RPMI7951 (cell line): Measurements from ENCODE around the gene TMEM176A. TPM values are rescaled to one million over a fixed set of nuclear protein-coding genes. Genes with fewer than 3 reads are reported as not detected.
"Not testable (repeated sequence)": the region's sequence is repeated elsewhere in the genome, so short reads cannot be mapped to it uniquely, and the experiment has no call there.

ENCODE experiments used
- DNase-seq: peaks from one replicate; pipeline ENCODE4 v3.0.0-alpha.2; 2012; ENCODE audit warnings: low read depth
- total RNA-seq: library from RNA; depleted of rRNA; stranded (reverse); fragments of >200 nt; shearing (Covaris generic); gene quantifications from 2 replicates; pipeline ENCODE4 v1.2.3, GENCODE V29; 2014; rRNA removed

TMEM176A gene
- not detected in 2 replicates for total RNA-seq

DNA sequence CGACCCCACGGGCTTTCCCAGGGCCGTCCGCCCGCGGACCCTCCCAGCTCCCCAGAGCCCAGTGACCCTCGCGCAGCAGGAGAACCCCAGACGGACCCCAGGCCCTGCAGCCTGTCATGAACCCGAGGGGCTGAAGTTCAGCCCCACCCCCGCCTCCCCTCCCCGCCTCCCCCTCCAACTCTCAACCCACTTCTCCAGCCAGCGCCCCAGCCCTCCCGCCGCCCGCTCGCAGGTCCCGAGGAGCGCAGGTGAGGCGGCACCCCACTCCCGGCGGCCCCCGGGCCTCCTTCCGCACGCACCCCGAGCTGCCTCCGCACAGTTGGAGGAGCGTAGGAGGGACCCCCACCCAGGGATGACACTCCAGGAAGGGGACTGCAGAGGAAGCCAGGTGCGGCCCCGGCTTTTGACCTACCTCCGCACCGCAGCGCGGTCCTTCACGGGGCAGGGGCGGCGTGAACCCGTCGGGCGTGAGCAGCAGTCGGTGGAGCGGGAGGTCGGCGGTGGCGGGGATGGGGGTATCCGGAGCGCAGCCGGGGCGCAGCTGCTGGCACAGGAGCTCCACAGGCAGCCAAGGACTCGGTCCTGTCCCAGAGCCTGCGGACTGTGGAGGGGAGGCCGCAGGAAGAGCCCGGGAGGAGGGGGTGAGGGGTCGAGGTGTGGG, at the start of gene TMEM176A:
TSS of gene TMEM176A (plus strand) at position 189 of the 661 bp plus-strand sequence. CDS start 782 bp downstream, outside the sequence.
- no peak for DNase-seq

DNA sequence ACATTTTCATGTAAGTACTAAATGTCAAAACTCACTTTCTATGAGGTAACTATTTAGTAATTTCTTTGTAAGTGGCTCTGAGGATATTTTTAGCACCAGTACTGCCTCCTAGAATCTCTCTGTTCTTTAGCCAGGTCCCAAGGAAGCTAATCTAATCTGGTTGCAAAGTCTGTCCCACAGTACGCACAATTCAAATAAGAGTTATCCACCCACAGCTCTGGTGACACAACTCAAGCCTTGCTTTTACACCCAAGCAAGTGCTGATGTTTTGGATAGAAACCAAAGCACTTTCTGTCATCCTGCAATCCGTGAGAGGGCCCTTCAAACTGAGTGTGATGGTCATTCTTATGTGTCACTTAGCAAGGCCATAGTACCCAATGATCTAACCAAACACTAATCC, 48.9 kb upstream of the TMEM176A start:
- no peak for DNase-seq

DNA sequence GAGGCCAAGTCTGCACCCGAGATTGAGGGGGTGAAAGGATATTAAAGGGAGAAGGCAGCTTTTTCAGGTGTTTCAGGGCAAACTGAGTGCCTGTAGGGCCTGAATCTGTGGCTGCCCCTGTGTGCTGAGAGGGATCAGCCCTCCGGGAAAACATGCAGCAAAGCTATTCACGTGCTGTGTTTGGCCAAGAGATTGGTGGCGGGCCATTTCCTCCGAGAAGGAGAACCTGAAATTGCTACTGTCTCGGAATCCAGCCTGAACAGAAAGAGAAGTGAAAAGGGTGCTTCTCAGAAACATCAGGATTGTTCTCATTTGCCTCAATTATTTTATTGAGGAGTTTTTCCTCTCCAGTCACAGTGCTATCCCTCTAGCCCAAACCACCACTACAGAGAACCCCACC, 47.3 kb upstream of the TMEM176A start:
- DNase-seq = no peak

DNA sequence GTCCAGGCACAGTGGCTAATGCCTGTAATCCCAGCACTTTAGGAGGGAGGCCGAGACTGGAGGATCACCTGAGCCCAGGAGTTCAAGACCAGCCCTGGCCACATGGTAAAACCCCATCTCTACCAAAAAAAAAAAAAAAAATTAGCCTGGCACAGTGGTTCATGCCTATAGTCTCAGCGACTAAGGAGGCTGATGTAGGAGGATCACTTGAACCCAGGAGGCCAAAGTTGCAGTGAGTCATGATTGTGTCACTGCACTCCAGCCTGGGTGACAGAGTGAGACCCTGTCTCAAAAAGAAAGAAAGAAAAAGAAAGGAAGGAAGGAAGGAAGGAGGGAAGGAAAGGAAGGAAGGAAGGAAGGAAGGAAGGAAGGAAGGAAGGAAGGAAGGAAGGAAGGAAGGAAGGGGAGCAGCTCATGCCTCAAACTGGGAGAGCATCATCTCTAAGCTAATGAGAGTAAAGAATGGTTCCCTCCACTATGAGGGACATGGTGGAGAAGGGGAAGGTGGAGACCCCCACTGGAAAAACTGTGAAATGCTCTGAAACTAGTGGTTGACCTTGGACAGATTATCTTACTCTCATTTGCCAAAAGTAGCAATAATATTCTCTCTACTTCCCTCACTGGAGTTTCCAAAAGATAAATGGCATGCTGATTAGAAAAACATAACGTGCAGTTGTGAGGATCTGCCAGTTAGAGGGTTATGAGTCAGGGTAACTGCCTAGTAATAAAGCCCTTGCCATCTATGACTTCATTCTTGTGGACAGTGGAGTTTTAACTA, 46.6 kb upstream of the TMEM176A start:
- peak; percentile 11 for DNase-seq

GRCh38 chr7:150754951-150755350, 45.6 kb upstream of the TMEM176A start:
- DNase-seq = no peak

DNA sequence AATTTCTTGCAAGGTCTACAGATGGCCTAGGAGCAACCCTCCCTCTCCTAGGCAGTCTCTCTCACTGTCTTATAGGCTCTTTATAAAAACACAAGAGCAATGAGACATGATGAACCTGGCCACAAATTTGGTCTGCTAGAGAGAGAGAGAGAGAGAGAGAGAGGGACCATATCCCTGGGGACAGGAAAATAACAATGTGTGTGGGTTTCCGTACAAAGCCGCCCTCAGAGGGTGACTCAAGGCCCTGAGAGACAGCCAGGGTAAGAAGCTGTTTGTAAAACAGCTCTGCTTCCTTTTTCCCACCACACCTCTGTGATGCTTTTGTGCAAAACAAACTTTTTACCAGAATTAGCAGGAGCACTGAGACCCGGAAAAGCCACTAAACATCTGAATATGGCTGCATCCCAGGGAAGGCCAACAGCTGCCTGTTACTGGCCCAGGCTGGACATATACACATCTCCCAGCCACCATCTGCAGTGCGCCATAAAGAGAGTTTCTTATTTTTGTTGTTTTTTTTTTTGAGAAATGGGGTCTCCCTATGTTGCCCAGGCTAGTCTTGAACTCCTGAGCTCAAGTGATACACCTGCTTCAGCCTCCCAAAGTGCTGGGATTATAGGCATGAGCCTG, 45.0 kb upstream of the TMEM176A start:
- DNase-seq = peak; percentile 13

DNA sequence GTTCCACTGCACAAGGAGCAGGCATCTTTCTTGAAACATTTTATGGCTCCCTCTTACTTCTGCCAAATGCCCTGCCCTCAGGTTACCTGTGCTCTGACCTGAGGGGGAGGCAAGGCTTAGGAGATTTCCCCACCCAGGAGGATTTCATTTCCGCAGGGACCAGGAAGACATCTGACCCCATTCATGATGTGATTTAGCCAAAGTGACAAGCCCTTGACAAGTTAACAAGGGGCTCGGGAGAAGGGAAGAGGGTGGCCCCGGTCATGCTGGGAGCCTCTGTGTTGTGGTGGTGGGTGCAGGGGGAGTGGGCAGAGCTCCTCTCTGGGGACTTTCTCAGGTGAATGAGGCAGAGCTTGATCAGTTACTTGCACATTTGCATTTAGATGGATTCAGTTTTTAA, 44.4 kb upstream of the TMEM176A start:
- no peak for DNase-seq

GRCh38 chr7:150756858-150757257, 43.7 kb upstream of the TMEM176A start:
- peak; percentile 13 for DNase-seq

- no peak for DNase-seq
Measured at GRCh38 chr7:150759479-150759878, 41.1 kb upstream of the TMEM176A start.

DNA sequence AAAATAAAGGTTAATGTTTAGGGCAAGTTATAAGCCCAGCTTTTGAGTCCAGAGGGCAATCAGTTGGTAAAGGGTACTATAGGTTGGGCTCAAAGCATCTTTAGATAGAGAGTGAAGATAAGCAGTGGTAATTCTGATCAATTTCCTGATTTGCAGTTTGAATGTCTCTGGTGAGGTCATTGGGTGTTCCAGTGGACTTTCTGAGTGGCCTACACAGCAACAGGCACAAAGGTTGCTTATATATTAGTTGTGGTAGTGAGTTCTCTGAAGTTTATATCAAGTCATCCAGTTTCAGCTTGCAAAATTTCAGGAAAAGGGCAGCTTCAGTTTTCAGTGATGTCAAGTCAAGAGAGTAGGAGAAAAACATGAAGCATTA, 34.2 kb upstream of the TMEM176A start:
- DNase-seq = no peak

- no peak for DNase-seq
Measured at GRCh38 chr7:150769768-150770167, 30.8 kb upstream of the TMEM176A start.

DNA sequence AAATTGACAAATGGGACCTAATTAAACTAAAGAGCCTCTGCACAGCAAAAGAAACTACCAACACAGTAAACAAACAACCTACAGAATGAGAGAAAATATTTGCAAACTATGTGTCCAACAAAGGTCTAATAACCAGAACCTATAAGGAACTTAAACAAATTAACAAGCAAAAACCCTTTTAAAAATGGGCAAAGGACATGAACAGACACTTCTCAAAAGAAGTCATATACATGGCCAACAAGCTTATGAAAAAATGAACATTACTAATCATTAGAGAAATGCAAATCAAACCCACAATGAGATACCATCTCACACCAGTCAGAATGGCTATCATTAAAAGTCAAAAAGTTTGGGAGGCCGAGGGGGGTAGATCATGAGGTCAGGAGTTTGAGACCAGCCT, 26.4 kb upstream of the TMEM176A start:
- DNase-seq = not testable (repeated sequence)

DNA sequence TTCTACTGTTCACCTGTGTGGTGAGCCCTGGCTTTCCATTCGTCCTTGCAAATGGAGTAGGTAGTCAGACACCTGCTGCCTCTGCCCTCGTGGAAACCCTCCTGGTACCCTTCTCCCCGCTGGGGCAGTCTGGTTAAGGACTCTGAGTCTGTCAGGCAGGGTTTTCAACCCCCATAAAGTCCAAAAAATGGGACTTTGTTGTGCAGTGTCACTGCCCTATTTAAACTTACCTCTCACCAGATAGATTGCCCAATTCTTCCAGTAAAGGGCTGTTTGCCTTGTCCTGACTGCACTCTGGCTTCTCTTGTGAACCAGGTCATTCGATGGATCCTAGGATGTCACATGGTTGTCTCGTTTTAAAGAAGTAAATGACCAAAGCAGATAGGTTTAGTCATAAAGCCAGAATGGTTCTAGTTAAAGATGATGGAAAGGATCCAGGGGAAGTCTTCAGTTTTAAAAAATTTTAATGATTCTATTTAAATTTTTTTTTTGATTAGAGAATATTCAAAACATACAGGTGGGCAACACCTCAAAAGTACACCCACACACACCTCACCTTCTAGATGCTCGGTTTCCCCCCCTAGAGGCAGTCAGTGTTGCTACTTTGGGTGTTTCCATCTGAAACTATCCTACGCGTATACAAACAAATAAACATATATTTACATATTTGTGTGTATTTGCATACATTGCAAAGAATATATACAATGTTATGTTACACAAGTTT, 22.4 kb upstream of the TMEM176A start:
- DNase-seq = no peak

DNA sequence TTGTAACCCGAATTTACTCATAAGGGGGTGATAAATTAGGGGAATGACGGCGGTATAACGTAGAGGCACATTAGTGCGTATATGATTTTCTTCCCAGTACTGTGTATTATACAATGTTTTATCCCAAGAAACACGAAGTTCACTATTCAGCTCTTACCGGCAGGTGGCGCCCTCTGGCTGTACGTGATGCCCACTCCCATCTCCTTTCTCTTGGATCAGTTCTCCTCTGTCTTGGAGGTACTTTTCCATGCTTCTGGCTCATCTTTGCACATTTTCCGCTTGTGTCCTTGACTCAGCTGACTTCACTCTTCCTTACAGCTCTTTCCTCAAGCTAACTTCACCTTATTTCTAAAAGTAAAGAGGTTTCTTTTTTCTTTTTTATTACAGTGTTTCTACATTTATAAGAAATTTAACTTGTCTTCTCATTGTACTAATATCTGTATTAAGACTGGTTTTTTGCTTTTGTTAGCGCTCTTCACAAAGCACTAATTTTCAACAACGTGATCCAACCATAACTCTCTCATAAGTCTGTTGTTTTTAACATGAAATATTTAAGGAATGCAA, 21.7 kb upstream of the TMEM176A start:
- DNase-seq = peak; percentile 61

GRCh38 chr7:150780292-150780691, 20.3 kb upstream of the TMEM176A start:
- DNase-seq = no peak

DNA sequence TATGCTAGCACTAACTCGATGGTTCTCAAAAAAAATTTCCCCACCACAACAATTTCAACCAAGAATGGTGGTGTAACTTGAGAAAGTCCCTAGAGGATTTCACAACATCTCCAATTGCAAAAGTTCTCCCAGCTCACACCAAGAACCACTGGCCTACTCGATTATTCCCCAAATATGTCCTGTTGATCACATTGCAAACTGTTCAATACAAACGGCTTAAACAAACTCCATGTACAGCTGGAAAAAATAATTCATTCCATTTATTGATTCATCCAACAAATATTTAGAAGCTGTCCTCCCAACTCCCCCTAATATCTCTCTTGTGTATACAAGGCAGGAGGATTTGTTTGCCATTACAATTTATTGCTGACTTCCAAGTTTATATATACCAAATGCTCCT, 19.5 kb upstream of the TMEM176A start:
- no peak for DNase-seq

DNA sequence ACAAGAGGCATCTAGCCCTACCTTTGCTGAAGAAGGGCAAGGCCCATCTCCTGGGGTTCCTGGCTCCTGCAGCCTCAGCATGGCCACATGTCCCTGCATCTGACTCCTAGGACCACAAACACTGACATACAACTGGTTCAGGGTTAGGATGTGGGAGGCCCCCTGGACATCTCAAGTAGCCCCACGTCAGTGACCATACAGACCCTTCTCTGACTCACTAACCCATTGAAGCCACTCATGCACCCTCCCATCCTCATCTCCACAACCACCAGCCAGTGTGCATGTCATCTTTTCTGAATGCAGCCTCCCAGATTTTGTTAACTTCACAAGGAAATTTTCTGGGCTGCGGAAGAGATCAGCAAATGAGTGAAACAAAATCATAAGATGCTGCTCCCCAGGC, 18.6 kb upstream of the TMEM176A start:
- no peak for DNase-seq

DNA sequence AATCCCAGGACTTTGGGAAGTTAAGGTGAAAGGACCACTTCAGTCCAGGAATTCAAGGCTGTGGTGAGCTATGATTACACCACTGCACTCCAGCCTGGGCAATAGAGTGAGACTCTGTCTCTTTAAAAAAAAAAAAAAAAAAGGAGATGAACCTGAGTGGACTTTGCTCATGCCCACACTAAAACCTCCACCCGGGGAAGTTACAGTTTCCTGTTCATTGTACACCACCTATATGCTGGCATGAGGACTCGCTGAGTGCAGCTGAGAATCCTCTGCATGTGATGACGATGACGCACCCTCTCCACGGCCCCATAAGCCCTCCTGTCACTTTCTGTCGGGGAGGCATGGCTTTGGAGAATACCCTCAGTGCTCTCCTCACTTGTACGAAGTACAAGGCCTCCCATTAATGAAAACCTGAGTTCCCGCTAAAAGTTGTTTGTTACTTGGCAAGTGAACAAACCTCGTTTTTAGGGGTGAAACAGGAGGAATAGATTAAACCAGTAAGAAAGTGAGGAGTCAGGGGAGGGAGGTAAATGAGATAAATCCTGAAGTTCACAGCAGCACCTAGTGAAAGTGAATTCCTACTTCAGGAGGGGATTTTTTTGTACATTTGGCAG, 16.3 kb upstream of the TMEM176A start:
- DNase-seq = no peak

GRCh38 chr7:150784954-150785353, 15.6 kb upstream of the TMEM176A start:
- no peak for DNase-seq

DNA sequence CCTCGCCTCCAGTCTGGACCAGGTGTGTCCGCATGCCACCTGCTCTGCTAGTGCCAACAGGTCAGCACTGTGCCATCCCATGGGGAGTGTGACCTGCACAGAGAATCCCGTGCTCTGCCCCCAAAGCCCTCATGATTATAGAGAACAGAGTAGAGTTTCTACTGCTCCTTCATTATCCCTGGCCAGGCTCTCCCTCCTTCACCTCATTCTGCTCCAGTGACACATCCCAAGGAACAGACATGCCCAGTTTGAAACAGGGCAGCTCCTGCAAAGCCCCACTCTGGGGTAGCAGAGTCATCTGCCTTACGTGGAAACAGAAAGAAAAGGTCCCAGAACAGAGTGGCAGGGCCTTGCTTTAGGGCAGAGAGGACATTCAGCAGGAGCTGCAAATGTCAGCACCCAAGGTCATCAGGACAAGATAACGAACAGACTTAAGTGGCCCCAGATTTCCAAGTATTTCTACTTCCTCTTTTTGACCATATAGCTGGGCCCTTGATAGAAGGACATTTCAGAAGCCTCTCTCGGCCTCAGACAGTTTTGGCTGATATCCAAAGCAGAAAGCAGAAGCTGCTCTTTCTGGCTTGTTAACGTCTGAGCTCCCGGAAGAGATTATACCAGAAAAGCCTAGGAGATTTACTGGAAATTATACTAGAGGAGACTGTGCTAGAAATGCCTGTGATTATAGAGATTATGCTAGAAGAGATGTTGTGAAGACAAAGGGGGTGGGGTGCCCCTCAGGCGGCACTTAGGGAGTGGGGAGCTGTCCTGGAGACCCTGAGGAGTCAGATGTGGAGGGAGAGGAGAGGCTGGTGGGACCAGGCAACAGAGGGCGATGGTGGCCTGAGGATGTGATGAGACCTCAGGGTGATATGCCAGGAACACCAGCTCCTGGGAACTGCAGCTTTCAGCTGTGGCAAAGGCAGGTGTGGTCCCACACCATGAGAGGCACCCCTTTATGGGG, 13.0 kb upstream of the TMEM176A start:
- DNase-seq = no peak
